K562 (cell line): ENCODE measurements around the gene NEURL2. TPM values are rescaled to one million over a fixed set of nuclear protein-coding genes. Genes with fewer than 3 reads are reported as not detected.

Experiments
- CEBPZ ChIP-seq: fragments of 150-350 bp; IDR thresholded peaks from 2 replicates; pipeline ENCODE4 v1.6.1; 2014; ENCODE audit warnings: low read depth, mild to moderate bottlenecking, low read length, borderline replicate concordance
- FOXA1 ChIP-seq: fragments of 450-650 bp; IDR thresholded peaks from 2 replicates; pipeline ENCODE4 v1.6.1; 2016; ENCODE audit warnings: mild to moderate bottlenecking, borderline replicate concordance
- NCOA1 ChIP-seq: fragments of 450-650 bp; IDR thresholded peaks from 2 replicates; pipeline ENCODE4 v1.6.1; 2016; ENCODE audit warnings: low read depth
- NR1H2 ChIP-seq: sonication (generic); formaldehyde crosslinking; IDR thresholded peaks from 2 replicates; pipeline ENCODE4 v1.4.0; 2020; ENCODE audit warnings: mild to moderate bottlenecking, missing genetic modification reagents
- NR4A1 ChIP-seq, 2 experiments: fragments of 250-450 bp in 1 of 2; fragments of 450-650 bp in 1 of 2; sonication (Bioruptor Pico) in 1 of 2; IDR thresholded peaks; 2 replicates each; pipeline versions ENCODE4 v1.4.0 to v1.6.1; 2016 to 2020; ENCODE audit warnings: mild to moderate bottlenecking in 2 of 2, missing compliant biosample characterization in 1 of 2, missing genetic modification characterization in 1 of 2, moderate library complexity in 1 of 2
- POLR2AphosphoS5 ChIP-seq: IDR thresholded peaks from 2 replicates; pipeline ENCODE4 v1.6.1; 2011; ENCODE audit warnings: mild to moderate bottlenecking, low read depth, low read length, moderate library complexity; ENCODE audit not compliant: control insufficient read depth, insufficient read depth
- ZBTB17 ChIP-seq: fragments of 450-650 bp; formaldehyde crosslinking; IDR thresholded peaks from 2 replicates; pipeline ENCODE4 v1.4.0; 2020; ENCODE audit warnings: mild to moderate bottlenecking
- ZNF12 ChIP-seq: sonication (generic); formaldehyde crosslinking; IDR thresholded peaks from 2 replicates; pipeline ENCODE4 v1.4.0; 2020; ENCODE audit warnings: mild to moderate bottlenecking, missing genetic modification reagents
- ZNF280B ChIP-seq: fragments of 250-450 bp; sonication (Bioruptor Pico); IDR thresholded peaks from 2 replicates; pipeline ENCODE4 v1.5.1; 2021; ENCODE audit warnings: mild to moderate bottlenecking
- ZNF76 ChIP-seq: fragments of 250-450 bp; sonication (Bioruptor Pico); IDR thresholded peaks from 2 replicates; pipeline ENCODE4 v1.4.0; 2020; ENCODE audit warnings: mild to moderate bottlenecking, moderate library complexity, borderline replicate concordance
- polyA plus RNA-seq, 8 experiments: library from polyadenylated mRNA; depleted of rRNA in 4 of 8; stranded (reverse) in 5 of 8; unstranded in 3 of 8; fragments of >200 nt; fragmentation: Nextera tagmentation in 2 of 8; fragmentation: Illumina TruSeq in 1 of 8; extraction: Ambion mirVana in 2 of 8; extraction: Trizol in 1 of 8; gene quantifications; 2 replicates each; pipeline versions ENCODE4 v1.2.1 to v1.2.3, GENCODE V29; 2011 to 2014; ENCODE audit warnings: inconsistent platforms in 1 of 8, missing spikeins in 1 of 8
- total RNA-seq, 7 experiments: library from RNA; depleted of rRNA in 6 of 7; stranded (reverse); fragments of >200 nt in 6 of 7; fragmentation: Illumina TruSeq in 2 of 7; extraction: Trizol in 2 of 7; gene quantifications; 2 replicates each; pipeline versions ENCODE4 v1.2.1 to v1.2.3, GENCODE V29; 2011 to 2021; ENCODE audit warnings: low replicate concordance in 1 of 7
- TF ChIP-seq, protein P1 (sequence below): fragments of 450-650 bp; IDR thresholded peaks from 2 replicates; pipeline ENCODE4 v1.6.1; 2018; ENCODE audit not compliant: partially characterized antibody
- TF ChIP-seq, protein P2 (sequence below): sonication (generic); formaldehyde crosslinking; IDR thresholded peaks from 2 replicates; pipeline ENCODE4 v1.8.1; 2023; ENCODE audit warnings: mild to moderate bottlenecking, missing genetic modification reagents

NEURL2 gene
- total and polyA plus RNA-seq, 9 of the 15 experiments (the other 6 are each of a cell fraction or from before 2014, with no cell fraction given) = 0.22 to 1.9 (median 0.50) TPM; not detected in 1

- TF ChIP-seq CEBPZ (no peak), ZBTB17 (CRISPR knock-in tag) (no peak), NR1H2 (CRISPR knock-in tag) (no peak), NR4A1 (CRISPR knock-in tag; IDR thresholded peaks at IDR 0.05) (no peak), NR4A1 (tag; IDR thresholded peaks at IDR 0.05) (no peak), NCOA1 (no peak), ZNF12 (CRISPR knock-in tag) (no peak), POLR2AphosphoS5 (peak; percentile 29; the same call in 1 of the 2 replicates), ZNF76 (CRISPR knock-in tag) (no peak), ZNF280B (CRISPR knock-in tag) (no peak), FOXA1 (no peak)
- TF ChIP-seq, protein P1, sequence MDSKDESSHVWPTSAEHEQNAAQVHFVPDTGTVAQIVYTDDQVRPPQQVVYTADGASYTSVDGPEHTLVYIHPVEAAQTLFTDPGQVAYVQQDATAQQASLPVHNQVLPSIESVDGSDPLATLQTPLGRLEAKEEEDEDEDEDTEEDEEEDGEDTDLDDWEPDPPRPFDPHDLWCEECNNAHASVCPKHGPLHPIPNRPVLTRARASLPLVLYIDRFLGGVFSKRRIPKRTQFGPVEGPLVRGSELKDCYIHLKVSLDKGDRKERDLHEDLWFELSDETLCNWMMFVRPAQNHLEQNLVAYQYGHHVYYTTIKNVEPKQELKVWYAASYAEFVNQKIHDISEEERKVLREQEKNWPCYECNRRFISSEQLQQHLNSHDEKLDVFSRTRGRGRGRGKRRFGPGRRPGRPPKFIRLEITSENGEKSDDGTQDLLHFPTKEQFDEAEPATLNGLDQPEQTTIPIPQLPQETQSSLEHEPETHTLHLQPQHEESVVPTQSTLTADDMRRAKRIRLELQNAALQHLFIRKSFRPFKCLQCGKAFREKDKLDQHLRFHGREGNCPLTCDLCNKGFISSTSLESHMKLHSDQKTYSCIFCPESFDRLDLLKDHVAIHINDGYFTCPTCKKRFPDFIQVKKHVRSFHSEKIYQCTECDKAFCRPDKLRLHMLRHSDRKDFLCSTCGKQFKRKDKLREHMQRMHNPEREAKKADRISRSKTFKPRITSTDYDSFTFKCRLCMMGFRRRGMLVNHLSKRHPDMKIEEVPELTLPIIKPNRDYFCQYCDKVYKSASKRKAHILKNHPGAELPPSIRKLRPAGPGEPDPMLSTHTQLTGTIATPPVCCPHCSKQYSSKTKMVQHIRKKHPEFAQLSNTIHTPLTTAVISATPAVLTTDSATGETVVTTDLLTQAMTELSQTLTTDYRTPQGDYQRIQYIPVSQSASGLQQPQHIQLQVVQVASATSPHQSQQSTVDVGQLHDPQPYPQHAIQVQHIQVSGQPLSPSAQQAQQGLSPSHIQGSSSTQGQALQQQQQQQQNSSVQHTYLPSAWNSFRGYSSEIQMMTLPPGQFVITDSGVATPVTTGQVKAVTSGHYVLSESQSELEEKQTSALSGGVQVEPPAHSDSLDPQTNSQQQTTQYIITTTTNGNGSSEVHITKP = peak; percentile 40
- TF ChIP-seq, protein P2, sequence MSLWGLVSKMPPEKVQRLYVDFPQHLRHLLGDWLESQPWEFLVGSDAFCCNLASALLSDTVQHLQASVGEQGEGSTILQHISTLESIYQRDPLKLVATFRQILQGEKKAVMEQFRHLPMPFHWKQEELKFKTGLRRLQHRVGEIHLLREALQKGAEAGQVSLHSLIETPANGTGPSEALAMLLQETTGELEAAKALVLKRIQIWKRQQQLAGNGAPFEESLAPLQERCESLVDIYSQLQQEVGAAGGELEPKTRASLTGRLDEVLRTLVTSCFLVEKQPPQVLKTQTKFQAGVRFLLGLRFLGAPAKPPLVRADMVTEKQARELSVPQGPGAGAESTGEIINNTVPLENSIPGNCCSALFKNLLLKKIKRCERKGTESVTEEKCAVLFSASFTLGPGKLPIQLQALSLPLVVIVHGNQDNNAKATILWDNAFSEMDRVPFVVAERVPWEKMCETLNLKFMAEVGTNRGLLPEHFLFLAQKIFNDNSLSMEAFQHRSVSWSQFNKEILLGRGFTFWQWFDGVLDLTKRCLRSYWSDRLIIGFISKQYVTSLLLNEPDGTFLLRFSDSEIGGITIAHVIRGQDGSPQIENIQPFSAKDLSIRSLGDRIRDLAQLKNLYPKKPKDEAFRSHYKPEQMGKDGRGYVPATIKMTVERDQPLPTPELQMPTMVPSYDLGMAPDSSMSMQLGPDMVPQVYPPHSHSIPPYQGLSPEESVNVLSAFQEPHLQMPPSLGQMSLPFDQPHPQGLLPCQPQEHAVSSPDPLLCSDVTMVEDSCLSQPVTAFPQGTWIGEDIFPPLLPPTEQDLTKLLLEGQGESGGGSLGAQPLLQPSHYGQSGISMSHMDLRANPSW = no peak
These were observed 42.4 kb upstream of the NEURL2 start (continued) for GRCh38 chr20:45933266-45934045.
